ENCODE measurements around the gene LHFPL3. TPM values are rescaled to one million over a fixed set of nuclear protein-coding genes. Genes with fewer than 3 reads are reported as not detected.
A peak's percentile ranks its signal among the peaks of the same experiment; 100 is the strongest.

The LHFPL3 gene
- total RNA-seq, 1 experiment from 2014 or later, result 0.83 TPM

GRCh38 chr7:104928721-104929400 is 600.5 kb downstream of the LHFPL3 start (continued):
- TF ChIP-seq ZNF138 (CRISPR knock-in tag; conservative IDR thresholded peaks at IDR 0.05), result no peak

GRCh38 chr7:104929921-104930320 is 601.5 kb downstream of the LHFPL3 start:
- Mint-ChIP-seq H3K27me3 (ENCODE audit: low read depth) (no peaks in the 10 kb centered on the region), H3K9me3 (no peaks in the 10 kb centered on the region), H3K27ac (no peak overlapping the region), H3K36me3 (no peaks in the 10 kb centered on the region), H3K4me1 (peaks cover 35% of the 10 kb centered on the region), H3K4me3 (no peak overlapping the region)
- no peak for ATAC-seq
- ChIA-PET POLR2A (no interaction called here), CTCF (interaction anchor here (0.9 to 1.5 kb wide), 3 partner anchors 46 to 82 kb away, joined by 3 to 5 read pairs (median 4); no protein-coding TSS in a partner anchor)
- no peak for TF ChIP-seq ZNF416 (CRISPR knock-in tag; IDR thresholded peaks at IDR 0.05)
- no peak for TF ChIP-seq NR1H2 (CRISPR knock-in tag; IDR thresholded peaks at IDR 0.05)
- no peak for TF ChIP-seq E2F1 (CRISPR knock-in tag; IDR thresholded peaks at IDR 0.05)
- TF ChIP-seq STAT6 (CRISPR knock-in tag; conservative IDR thresholded peaks at IDR 0.05; ENCODE audit: low read depth), result no peak
- TF ChIP-seq ERG (CRISPR knock-in tag; IDR thresholded peaks at IDR 0.05), result no peak
- TF ChIP-seq PRDM15 (CRISPR knock-in tag; IDR thresholded peaks at IDR 0.05), result no peak
- TF ChIP-seq ESRRA (CRISPR knock-in tag; IDR thresholded peaks at IDR 0.05; ENCODE audit: borderline replicate concordance), result no peak
- TF ChIP-seq NFATC4 (CRISPR knock-in tag; IDR thresholded peaks at IDR 0.05), result no peak
- TF ChIP-seq IRF2 (CRISPR knock-in tag; IDR thresholded peaks at IDR 0.05; ENCODE audit: borderline replicate concordance, low read depth), result no peak
- no peak for TF ChIP-seq JAZF1 (CRISPR knock-in tag; IDR thresholded peaks at IDR 0.05)
- no peak for DNase-seq (ENCODE audit: low spot score)

- Mint-ChIP-seq H3K27me3 (ENCODE audit: low read depth) (no peaks in the 10 kb centered on the region), H3K4me3 (no peak overlapping the region), H3K27ac (peak overlapping the region; percentile 29; the same call in 1 of the 2 replicates), H3K4me1 (peaks cover 35% of the 10 kb centered on the region), H3K9me3 (no peaks in the 10 kb centered on the region), H3K36me3 (no peaks in the 10 kb centered on the region)
- ATAC-seq (peak; percentile 72), DNase-seq (ENCODE audit: low spot score) (no peak)
- POLR2A ChIA-PET, result no interaction called here
- CTCF ChIA-PET, result interaction anchor here (1.0 kb wide), 1 partner anchor 47 kb away, joined by 3 read pairs; no protein-coding TSS in a partner anchor
- TF ChIP-seq E2F5 (CRISPR knock-in tag; IDR thresholded peaks at IDR 0.05) (no peak), TP53 (CRISPR knock-in tag; IDR thresholded peaks at IDR 0.05) (no peak)
These were observed 602.9 kb downstream of the LHFPL3 start for GRCh38 chr7:104931181-104931781.

All from WTC11 (cell line).